ENCODE results near the gene ELFN2.

Gene ELFN2

GRCh38 chr22:37358386-37358785 lies 68.9 kb downstream of the ELFN2 start:
- H3K4me2 ChIP-seq (ENCODE audit: low read depth, low read length, poor library complexity, severe bottlenecking), result no peak overlapping the region
- no peaks in the 10 kb centered on the region for H3F3A ChIP-seq (ENCODE audit: low read depth)
- peaks cover 18% of the 10 kb centered on the region for H3K4me1 ChIP-seq (ENCODE audit: insufficient read depth, low read length, poor library complexity, severe bottlenecking)
- H3K36me3 ChIP-seq (ENCODE audit: insufficient read depth, low read length), result no peaks in the 10 kb centered on the region
- H3K27me3 ChIP-seq (ENCODE audit: insufficient read depth, low read length, poor library complexity, severe bottlenecking), result no peaks in the 10 kb centered on the region
- no peaks in the 10 kb centered on the region for H4K20me1 ChIP-seq (ENCODE audit: insufficient read depth, low read length, poor library complexity, severe bottlenecking)
- H3K4me3 ChIP-seq (ENCODE audit: low read length, poor library complexity, severe bottlenecking), result no peak overlapping the region
- H3K9me3 ChIP-seq (ENCODE audit: insufficient read depth, low read depth, low read length), result no peaks in the 10 kb centered on the region
- H2AFZ ChIP-seq (ENCODE audit: low read length), result no peak overlapping the region
- no peak overlapping the region for H3K9ac ChIP-seq (ENCODE audit: low read depth, low read length, poor library complexity, severe bottlenecking)
- H3K79me2 ChIP-seq (ENCODE audit: insufficient read depth, low read length), result no peaks in the 10 kb centered on the region
- H3K9me2 ChIP-seq (replicated peaks; ENCODE audit: low read depth, low read length), result no peaks in the 10 kb centered on the region
- no peak for TF ChIP-seq EZH2phosphoT487 (IDR thresholded peaks at IDR 0.05; ENCODE audit: borderline replicate concordance)
- TF ChIP-seq CTCF (conservative IDR thresholded peaks at IDR 0.05; ENCODE audit: low read length), result no peak

GRCh38 chr22:37357446-37358075 lies 69.7 kb downstream of the ELFN2 start:
- H3K4me2 ChIP-seq (ENCODE audit: low read depth, low read length, poor library complexity, severe bottlenecking), result no peak overlapping the region
- no peak overlapping the region for H2AFZ ChIP-seq (ENCODE audit: low read length)
- no peaks in the 10 kb centered on the region for H3K9me3 ChIP-seq (ENCODE audit: insufficient read depth, low read depth, low read length)
- H3K79me2 ChIP-seq (ENCODE audit: insufficient read depth, low read length), result no peaks in the 10 kb centered on the region
- no peak for TF ChIP-seq EZH2phosphoT487 (IDR thresholded peaks at IDR 0.05; ENCODE audit: borderline replicate concordance)
- TF ChIP-seq CTCF (conservative IDR thresholded peaks at IDR 0.05; ENCODE audit: low read length), result no peak
- peaks cover 18% of the 10 kb centered on the region for H3K4me1 ChIP-seq (ENCODE audit: insufficient read depth, low read length, poor library complexity, severe bottlenecking)
- H3K4me3 ChIP-seq (ENCODE audit: low read length, poor library complexity, severe bottlenecking), result no peak overlapping the region
- H3K36me3 ChIP-seq (ENCODE audit: insufficient read depth, low read length), result no peaks in the 10 kb centered on the region
- no peaks in the 10 kb centered on the region for H3F3A ChIP-seq (ENCODE audit: low read depth)
- no peak overlapping the region for H3K9ac ChIP-seq (ENCODE audit: low read depth, low read length, poor library complexity, severe bottlenecking)
- no peaks in the 10 kb centered on the region for H4K20me1 ChIP-seq (ENCODE audit: insufficient read depth, low read length, poor library complexity, severe bottlenecking)
- H3K9me2 ChIP-seq (replicated peaks; ENCODE audit: low read depth, low read length), result no peaks in the 10 kb centered on the region
- no peaks in the 10 kb centered on the region for H3K27me3 ChIP-seq (ENCODE audit: insufficient read depth, low read length, poor library complexity, severe bottlenecking)

GRCh38 chr22:37356922-37357321 lies 70.4 kb downstream of the ELFN2 start:
- H2AFZ ChIP-seq (ENCODE audit: low read length), result no peak overlapping the region
- no peaks in the 10 kb centered on the region for H3F3A ChIP-seq (ENCODE audit: low read depth)
- H3K36me3 ChIP-seq (ENCODE audit: insufficient read depth, low read length), result no peaks in the 10 kb centered on the region
- H3K9me2 ChIP-seq (replicated peaks; ENCODE audit: low read depth, low read length), result no peaks in the 10 kb centered on the region
- H3K27me3 ChIP-seq (ENCODE audit: insufficient read depth, low read length, poor library complexity, severe bottlenecking), result no peaks in the 10 kb centered on the region
- H3K4me1 ChIP-seq (ENCODE audit: insufficient read depth, low read length, poor library complexity, severe bottlenecking), result peaks cover 18% of the 10 kb centered on the region
- H3K4me3 ChIP-seq (ENCODE audit: low read length, poor library complexity, severe bottlenecking), result no peak overlapping the region
- no peak for TF ChIP-seq CTCF (conservative IDR thresholded peaks at IDR 0.05; ENCODE audit: low read length)
- no peak for TF ChIP-seq EZH2phosphoT487 (IDR thresholded peaks at IDR 0.05; ENCODE audit: borderline replicate concordance)
- H3K79me2 ChIP-seq (ENCODE audit: insufficient read depth, low read length), result no peaks in the 10 kb centered on the region
- no peaks in the 10 kb centered on the region for H4K20me1 ChIP-seq (ENCODE audit: insufficient read depth, low read length, poor library complexity, severe bottlenecking)
- H3K4me2 ChIP-seq (ENCODE audit: low read depth, low read length, poor library complexity, severe bottlenecking), result no peak overlapping the region
- no peaks in the 10 kb centered on the region for H3K9me3 ChIP-seq (ENCODE audit: insufficient read depth, low read depth, low read length)
- no peak overlapping the region for H3K9ac ChIP-seq (ENCODE audit: low read depth, low read length, poor library complexity, severe bottlenecking)

Measured in Loucy (cell line).